Spleen (tissue), 7 donors: ENCODE results near the gene RAD51B.
A peak's percentile ranks its signal among the peaks of the same experiment; 100 is the strongest.

ENCODE experiments used
- POLR2AphosphoS5 ChIP-seq, 3 donors: sonication (generic); formaldehyde crosslinking; IDR thresholded peaks; one replicate each; pipeline ENCODE4 v1.5.1; 2017; ENCODE audit warnings: antibody characterized with exemption in 3 of 3
- TF ChIP-seq, protein P1 (sequence below), 11 experiments: fragments of 200-600 bp in 7 of 11; fragments of 450-650 bp in 4 of 11; sonication (generic) in 4 of 11; IDR thresholded peaks in 8 of 11; conservative IDR thresholded peaks in 3 of 11; 1 replicate in 7 of 11; 2 replicates in 4 of 11; pipeline versions ENCODE4 v1.4.0 to v1.8.0; 2016 to 2021; ENCODE audit warnings: antibody characterized with exemption in 11 of 11, inconsistent platforms in 4 of 11, mild to moderate bottlenecking in 1 of 11
- donor health status: DM: no; HTN: no; CAD: no; lungs with moderate emphysema.
- donor health status: DM: no; HTN: no; CAD: no.
- donor health status: DM: no; HTN: no; CAD: no.

DNA sequence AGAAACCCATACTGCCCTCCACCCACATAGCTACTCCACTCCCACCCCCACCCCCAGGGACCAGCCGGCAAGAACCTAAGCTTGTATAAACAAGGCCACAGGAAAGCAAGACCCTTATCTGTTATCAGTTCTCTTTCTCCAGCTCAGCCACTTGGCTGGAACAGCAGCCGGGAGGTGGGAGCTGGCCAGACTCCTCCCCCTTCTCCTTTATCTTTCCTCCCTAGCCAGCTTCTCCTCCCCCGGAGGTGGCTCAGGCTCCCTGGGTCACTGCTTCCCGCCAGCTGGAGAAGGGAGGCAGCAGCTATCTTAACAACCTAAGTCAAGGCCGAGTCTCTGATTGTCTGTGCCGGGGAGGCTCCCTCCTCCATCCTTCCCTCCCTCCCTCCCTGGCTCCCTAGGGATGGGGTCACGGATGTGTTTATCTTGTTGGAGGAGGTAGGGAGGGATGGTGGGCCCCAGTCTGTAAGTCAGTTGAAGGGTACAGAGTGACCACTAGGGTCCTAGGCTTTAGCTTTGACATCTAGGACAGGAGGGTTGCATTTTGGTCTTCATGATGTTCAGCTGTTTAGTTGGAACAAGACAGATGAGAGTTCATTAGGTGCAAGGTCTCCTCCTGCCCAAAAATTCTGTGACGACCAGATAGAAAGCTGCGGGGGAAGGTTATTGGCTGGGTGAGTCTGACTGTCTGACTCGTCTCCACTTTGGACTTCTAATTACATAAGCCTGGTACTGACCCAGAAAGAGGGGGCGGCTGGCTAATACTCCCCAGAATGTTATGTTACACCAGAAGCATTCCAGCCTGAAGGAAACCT, 943.6 kb downstream of the RAD51B start:
- TF ChIP-seq, protein P1, sequence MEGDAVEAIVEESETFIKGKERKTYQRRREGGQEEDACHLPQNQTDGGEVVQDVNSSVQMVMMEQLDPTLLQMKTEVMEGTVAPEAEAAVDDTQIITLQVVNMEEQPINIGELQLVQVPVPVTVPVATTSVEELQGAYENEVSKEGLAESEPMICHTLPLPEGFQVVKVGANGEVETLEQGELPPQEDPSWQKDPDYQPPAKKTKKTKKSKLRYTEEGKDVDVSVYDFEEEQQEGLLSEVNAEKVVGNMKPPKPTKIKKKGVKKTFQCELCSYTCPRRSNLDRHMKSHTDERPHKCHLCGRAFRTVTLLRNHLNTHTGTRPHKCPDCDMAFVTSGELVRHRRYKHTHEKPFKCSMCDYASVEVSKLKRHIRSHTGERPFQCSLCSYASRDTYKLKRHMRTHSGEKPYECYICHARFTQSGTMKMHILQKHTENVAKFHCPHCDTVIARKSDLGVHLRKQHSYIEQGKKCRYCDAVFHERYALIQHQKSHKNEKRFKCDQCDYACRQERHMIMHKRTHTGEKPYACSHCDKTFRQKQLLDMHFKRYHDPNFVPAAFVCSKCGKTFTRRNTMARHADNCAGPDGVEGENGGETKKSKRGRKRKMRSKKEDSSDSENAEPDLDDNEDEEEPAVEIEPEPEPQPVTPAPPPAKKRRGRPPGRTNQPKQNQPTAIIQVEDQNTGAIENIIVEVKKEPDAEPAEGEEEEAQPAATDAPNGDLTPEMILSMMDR (IDR thresholded peaks at IDR 0.05 in 8 of 11, conservative IDR thresholded peaks at IDR 0.05 in 3 of 11): peak in 3 of 11 experiments; percentile 21 to 36 (median 23)
- TF ChIP-seq POLR2AphosphoS5 (IDR thresholded peaks at IDR 0.05): peak; percentile 22 to 83 (median 74)
